HG02678 (cell line): ENCODE data around the gene SHC2.
"Not testable (repeated sequence)": the region's sequence is repeated elsewhere in the genome, so short reads cannot be mapped to it uniquely, and the experiment has no call there.

ENCODE experiments used
- ATAC-seq: cut with Tn5 transposase; IDR thresholded peaks from one replicate; pipeline ENCODE4 v1.9.1; 2021; ENCODE audit warnings: mild to moderate bottlenecking, moderate library complexity; ENCODE audit not compliant: unreplicated experiment

SHC2 gene

DNA sequence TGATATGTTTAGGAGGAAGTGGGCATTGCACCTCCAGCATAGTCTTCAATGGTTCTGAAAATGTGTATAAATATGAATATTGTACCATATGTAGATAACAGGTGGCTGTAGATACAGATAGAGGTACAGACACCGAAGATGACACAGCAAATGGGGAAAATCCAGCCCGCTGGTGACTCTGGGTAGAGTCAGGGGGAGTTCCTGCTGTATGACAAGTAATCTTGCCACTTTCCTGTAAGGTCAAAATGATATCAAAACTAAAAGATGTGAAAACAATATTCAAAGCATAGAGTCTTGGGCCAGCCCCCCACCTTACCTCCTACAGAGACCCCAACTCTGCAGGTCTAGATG is 69.7 kb downstream of the SHC2 start:
- ATAC-seq: no peak

DNA sequence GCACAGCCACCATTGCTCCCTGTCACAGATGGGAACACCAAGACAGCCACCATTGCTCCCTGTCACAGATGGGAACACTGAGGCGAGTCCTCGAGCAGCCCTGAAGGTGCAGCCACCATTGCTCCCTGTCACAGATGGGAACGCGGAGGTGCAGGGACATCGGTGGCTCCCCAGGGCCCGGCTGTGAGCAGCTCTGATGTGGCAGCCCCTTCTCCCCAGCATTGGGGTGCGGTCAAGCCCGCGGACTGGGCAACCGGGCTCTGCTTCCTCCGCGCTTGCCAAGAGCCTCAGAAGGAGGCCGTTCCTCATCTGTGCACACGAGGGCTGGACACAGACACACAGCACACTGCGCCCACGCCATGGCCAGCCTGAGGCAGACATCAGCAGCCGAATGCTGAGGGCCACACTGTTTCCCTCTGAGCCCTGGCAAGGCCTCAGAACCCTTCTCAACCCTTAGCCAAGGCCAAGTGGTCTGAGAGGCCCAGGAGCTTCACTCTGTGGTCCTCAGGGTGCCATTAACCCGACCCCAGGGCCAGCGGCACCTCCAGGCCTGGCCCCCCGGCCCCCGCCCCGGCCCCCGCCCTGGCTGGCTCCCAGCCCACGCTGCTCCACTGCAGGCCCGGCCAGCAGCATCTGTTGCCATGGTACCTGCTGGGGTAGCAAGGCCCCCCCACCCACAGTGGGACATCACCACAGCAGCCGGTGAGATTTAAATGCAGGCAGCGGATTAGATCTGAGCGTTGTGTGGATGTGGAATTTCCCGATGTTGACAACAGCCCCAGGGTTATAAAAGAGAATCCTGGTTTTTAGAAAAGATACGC is 70.2 kb downstream of the SHC2 start:
- no peak for ATAC-seq

DNA sequence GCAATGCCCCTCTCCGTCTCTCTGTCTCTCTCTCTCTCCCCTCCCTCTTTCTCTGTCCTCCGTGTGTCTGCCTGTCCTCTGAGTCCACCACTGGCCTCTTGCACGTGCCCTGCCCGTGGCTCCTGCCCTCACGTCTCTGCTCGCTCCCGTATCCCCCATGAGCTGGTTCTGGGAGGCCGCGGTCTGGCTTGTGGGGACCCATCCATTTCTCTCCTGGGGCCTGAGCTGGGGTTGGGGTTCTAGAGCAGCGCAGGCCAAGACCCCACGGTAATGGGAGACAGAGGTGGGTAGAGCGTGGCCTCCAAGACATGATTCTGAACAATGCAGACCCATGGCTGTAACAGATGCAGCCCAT is 70.9 kb downstream of the SHC2 start:
- ATAC-seq: no peak

DNA sequence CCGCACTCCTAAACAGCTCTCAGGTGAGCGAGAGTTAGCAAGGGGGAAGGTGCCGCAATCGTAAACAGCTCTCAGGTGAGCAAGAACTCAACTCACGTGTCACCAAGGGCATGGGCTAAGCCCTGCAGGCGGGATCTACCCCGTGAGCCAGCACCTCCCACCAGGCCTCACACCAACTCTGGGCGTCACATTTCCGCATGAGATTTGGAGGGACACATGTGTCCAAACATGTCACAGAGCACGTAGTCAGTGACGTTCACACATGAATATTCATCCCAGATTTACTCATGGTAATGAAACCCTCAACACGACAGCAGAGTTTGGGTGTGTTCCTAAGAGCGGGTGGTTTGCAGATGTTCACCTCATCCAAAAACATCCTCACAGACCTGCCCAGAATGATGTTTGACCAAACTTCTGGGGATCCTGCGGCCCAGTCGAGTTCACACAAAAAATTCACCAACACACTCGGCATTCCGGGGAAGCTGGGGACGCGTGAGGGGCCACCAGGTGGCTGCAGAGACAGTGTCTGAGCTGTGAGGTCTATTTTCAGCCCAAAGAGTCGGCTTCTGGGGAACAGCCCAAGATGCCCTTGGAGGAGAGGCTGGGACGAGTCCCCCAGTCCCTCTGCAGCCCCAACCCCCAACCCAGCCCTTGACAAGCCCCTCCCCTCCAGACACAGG is 71.4 kb downstream of the SHC2 start:
- ATAC-seq: no peak

DNA sequence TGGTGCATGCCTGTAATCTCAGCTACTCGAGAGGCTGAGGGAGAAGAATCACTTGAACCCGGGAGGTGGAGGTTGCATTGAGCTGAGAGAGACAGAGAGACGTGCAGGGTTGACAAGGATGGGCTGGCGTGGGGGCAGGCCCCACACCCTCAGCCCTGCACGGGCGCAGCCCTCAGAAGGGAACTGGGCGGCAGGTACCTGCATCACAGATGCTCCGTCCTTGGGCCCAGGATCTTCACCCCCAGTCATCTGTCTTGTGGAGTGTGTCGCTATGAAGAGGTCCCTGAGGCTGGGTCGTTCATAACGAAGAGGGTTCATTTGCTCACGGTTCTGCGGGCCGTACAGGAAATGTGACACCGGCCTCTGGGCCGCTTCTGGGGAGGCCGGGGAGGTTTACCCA is 72.1 kb downstream of the SHC2 start:
- ATAC-seq: no peak

DNA sequence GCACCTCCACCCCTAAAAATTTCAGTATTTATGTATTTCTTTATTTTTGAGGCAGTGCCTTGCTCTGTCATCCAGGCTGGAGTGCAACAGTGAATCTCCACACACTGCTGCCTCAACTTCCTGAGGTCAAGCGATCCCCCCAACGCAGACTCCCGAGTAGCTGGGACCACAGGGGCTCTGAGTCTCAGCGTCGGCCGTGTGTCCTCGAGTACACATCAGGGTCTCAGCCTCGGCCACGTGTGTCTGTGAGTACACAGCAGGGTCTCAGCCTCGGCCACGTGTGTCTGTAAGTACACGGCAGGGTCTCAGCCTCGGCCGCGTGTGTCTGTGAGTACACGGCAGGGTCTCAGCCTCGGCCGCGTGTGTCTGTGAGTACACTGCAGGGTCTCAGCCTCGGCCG is 73.1 kb downstream of the SHC2 start:
- no peak for ATAC-seq

DNA sequence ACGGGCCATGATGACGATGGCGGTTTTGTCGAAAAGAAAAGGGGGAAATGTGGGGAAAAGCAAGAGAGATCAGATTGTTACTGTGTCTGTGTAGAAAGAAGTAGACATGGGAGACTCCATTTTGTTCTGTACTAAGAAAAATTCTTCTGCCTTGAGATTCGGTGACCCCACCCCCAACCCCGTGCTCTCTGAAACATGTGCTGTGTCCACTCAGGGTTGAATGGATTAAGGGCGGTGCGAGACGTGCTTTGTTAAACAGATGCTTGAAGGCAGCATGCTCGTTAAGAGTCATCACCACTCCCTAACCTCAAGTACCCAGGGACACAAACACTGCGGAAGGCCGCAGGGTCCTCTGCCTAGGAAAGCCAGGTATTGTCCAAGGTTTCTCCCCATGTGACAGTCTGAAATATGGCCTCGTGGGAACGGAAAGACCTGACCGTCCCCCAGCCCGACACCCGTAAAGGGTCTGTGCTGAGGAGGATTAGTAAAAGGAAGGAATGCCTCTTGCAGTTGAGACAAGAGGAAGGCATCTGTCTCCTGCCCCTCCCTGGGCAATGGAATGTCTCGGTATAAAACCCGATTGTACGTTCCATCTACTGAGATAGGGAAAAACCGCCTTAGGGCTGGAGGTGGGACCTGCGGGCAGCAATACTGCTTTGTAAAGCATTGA is 74.1 kb downstream of the SHC2 start:
- not testable (repeated sequence) for ATAC-seq

DNA sequence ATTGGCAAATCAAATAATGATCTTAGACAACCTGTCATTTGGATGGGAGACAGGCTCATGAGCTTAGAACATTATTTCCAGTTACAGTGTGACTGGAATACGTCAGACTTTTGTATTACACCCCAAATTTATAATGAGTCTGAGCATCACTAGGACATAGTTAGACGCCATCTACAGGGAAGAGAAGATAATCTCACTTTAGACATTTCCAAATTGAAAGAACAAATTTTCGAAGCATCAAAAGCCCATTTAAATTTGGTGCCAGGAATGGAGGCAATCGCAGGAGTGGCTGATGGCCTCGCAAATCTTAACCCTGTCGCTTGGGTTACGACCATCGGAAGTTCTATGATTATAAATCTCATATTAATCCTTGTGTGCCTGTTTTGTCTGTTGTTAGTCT is 74.6 kb downstream of the SHC2 start:
- ATAC-seq: not testable (repeated sequence)

DNA sequence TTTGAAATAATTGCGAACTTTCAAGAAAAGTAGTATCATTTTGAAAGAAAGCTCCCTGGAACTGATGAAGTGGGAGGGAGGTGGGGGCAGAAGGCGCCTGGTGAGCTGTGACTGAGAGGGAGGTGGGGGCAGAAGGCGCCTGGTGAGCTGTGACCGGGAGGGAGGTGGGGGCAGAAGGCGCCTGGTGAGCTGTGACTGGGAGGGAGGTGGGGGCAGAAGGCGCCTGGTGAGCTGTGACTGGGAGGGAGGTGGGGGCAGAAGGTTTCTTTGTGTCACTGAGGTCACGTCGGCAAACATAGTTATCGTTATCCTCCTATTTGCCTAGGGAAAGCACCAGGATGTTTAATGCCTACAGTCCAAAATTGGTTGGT is 76.0 kb downstream of the SHC2 start:
- ATAC-seq: no peak

DNA sequence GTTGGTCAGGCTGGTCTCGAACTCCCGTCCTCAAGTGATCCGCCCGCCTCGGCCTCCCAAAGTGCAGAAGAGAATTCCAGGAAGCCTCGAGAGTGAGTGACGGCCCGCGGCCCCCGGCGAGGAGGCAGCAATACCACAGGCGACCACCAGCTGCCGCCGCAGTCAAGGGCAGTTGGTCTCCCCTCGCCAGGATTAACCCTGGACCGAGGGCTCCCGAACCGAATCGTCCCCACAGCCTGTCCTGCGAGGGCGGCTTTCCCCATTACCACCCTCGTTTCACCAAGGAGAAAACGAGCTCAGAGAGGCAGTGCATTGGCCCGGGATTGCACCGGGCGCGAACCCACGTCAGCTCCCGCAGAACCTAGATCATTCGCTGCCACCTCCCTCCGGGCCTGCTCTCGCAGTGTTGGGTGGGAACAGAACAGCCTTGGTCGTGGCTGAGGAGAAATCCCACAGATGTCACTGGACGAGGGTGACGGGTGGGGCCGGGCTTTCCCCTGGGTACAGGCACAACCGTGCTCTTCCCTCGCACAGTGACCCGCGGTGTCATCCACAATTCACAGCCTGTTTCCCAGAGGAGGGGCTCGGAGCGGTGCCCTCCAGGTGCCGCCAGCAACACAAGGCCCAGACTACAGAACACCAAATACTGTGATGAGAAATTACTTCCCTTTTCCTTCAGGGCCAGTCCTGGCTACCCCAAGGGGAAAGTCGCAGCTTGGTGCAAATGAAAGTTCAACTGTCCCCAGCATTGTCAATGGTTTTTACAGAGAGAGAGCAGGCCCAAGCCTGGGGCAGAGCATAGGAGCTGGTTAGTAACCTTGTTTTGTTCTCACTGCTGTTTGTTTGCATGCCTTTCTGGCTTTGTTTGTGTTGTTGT is 76.7 kb downstream of the SHC2 start:
- ATAC-seq: no peak

DNA sequence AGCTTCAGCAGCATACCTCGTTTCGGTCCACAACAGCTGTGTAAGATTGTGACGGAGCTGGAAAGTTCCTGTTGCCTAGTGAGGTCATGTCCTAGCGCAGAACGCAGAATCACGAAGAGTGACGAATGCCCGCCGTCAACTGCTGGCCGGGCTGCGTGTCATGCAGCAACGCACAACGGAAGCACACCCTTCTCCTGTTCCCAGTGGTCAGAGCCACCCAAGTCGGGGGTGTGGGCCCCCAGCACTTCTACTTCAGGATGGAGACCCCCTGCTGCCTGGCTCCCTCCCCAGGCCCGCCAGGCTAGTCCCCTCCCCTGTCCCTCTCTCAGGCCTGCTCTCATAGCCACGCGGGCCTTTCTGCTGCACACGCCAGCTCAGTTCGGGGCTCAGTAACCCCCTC is 77.8 kb downstream of the SHC2 start:
- ATAC-seq: no peak

DNA sequence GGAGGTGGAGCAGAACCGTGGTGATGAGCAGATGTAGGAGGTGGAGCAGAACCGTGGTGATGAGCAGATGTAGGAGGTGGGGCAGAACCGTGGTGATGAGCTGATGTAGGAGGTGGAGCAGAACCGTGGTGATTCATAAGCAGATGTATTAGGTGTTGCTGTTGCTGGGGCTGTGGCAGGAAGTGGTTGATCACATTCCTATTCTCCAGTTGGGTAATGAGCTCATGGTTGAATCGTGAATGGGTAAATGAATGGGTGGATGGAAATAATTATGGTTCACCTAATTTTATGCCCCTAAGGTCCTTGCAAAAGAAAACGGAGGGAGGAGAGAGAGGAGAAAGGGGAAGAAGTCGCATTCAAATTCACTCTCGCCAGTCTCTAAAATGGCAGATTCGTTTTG is 78.3 kb downstream of the SHC2 start:
- not testable (repeated sequence) for ATAC-seq

DNA sequence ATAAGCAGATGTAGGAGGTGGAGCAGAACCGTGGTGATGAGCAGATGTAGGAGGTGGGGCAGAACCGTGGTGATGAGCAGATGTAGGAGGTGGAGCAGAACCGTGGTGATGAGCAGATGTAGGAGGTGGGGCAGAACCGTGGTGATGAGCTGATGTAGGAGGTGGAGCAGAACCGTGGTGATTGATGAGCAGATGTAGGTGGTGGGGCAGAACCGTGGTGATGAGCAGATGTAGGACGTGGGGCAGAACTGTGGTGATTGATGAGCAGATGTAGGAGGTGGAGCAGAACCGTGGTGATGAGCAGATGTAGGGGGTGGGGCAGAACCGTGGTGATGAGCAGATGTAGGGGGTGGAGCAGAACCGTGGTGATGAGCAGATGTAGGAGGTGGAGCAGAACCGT is 78.9 kb downstream of the SHC2 start:
- not testable (repeated sequence) for ATAC-seq

DNA sequence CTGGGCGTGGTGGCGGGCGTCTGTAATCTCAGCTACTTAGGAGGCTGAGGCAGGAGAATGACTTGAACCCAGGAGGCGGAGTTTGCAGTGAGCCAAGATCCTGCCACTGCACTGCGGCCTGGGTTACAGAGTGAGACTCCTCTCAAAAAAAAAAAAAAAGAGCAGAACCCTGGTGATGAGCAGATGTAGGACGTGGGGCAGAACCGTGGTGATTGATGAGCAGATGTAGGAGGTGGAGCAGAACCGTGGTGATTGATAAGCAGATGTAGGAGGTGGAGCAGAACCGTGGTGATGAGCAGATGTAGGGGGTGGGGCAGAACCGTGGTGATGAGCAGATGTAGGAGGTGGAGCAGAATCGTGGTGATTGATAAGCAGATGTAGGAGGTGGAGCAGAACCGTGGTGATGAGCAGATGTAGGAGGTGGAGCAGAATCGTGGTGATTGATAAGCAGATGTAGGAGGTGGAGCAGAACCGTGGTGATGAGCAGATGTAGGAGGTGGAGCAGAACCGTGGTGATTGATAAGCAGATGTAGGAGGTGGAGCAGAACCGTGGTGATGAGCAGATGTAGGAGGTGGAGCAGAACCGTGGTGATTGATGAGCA is 80.1 kb downstream of the SHC2 start:
- ATAC-seq: not testable (repeated sequence)

DNA sequence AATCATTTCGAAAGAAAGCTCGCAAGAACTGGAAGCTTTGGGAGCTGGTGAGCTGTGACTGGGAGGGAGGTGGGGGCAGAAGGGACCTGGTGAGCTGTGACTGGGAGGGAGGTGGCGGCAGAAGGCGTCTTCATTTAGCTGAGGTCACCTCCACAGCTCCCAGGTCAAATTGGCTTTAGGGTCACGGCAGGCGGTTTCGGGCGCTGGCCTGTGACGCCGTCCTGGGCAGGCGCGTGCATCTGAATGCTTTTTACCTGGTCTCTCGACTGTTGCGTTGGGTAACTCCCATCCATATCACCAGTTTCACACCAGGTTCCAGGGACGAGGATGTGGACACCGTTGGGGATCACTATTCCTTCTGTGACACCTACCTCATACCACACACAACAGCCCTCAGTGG is 81.0 kb downstream of the SHC2 start:
- ATAC-seq: no peak

DNA sequence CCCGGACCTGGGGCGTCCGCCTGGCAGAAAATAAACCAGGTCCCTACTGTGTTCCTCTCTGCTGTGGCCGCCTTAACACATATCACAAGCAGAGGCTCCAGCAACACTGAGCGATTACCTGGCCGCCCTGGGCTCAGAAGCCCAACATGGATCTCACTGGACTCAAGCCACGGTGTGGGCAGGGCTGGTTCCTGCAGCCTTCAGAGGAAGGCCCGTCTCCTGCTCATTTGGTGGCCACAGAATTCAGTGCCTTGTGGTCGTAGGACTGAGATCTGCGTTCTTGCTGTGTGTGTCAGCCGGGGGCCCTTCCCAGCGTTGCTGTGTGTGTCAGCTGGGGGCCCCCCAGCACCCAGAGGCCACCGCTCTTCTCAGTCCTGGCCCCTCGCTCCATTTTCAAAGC is 82.1 kb downstream of the SHC2 start:
- no peak for ATAC-seq

DNA sequence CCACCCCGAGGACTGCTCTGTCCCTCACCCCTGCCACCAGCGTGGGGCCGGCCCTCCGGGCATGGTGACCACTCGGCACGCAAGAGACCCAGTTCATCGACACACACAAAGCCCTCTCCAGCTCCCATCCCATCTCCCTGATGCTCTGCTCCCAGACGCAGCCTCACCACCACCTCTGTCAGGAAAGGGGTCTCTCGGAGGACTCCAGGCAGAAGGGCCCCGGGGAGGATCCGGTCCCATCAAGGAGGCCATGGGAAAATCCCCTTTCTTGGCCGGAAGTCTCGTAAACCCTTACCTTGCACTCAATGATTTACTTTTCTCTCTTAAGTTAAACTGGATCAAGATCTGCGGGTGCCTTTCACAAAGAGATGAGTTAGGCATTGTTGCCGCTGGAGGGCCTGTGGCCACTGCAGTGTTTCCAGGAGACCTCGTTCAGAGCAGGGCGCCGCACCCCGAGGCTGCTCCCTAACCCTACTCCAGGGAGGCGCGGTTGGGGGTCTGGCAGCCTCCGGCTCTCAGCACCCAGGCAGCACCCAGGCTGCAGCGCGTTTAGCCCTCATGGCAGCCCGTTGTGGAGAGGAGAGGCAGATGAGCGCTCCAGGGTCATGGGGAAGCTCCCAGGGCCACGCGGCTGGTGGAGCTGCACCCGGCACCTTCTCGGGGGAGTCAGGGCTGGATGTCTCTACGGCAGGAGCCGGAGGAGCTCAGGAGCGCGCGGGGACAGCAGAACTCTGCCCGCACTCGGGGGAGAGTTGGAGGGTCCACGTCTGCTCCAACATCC is 82.8 kb downstream of the SHC2 start:
- ATAC-seq: no peak

DNA sequence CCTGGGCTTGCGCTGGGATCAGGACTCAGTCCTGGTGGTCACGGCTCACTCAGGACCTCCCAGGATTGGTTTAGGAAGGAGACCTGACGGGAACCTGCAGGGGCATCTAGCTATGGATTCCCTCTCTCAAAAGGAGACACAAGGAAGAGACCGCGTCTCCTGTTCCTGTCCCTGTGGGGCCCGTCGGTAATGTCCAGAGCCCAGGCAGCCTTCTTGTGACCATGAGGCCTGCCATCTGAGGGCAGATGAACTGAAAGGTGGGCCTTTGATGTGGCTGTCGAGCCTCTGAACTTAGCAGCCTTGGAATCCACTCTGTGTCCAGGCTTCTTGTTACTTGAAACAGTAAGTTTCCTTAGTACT is 84.7 kb downstream of the SHC2 start:
- no peak for ATAC-seq

DNA sequence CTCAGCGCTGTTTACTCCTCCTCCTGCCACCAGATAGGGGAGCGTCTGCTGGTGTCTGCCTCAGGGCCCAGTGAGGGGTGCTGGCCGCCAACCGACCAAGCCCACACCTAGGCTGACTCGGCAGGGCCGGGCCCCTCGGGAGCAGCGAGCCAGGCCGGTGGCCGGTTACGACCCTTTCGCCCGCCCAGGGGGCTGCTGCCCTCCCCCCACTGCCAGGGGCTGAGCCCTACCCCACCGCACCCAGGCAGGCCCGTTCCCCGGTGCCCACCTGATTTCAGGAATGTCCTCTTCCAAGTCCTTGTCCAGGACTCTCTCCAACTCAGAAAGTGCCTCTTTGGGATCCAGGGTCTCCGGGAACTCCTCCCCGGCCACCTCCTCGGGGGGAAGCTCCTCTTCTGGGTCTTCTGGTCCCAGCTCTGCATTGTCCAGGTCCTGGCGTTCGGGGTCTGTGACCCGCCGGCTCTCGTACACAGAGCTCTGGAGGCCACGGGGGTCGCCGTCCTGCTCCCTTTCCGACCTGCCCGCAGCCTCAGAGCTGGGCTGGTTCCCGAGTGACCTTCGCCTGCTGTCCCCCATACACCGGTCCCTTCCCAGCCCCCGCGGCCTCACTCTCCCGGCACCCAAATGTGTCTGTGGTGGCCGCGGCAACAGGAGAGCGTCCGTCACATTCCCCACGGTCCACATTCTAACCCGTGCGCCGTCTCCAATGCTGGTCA is 85.3 kb downstream of the SHC2 start:
- ATAC-seq: no peak

DNA sequence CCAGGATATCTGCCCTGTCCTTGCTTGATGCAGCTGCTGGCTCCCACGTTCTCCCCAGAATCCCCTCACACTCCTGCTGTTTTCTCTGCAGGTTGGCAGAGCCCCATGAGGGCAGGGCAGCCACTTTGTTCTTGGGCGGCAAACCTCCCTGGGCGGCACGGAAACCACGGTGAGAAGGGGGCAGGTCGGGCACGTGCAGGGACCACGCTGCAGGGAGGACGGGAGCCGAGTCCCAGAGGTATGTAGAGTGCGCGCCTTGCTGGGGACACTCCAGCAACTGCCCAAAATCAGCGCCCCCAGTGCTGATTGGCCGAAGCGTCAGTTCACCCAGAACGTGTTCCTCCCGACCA is 86.0 kb downstream of the SHC2 start:
- ATAC-seq: no peak
